ENCODE measurements around the gene KRI1.

Gene KRI1

GRCh38 chr19:10565567-10566407 lies at the start of gene KRI1:
KRI1 (minus strand) TSS chr19:10566010; CDS start chr19:10565999, 11 bp downstream.
- DNase-seq (ENCODE audit: low spot score): peak; percentile 99

- no peak for DNase-seq (ENCODE audit: low spot score)
These were observed 46.8 kb upstream of the KRI1 start for GRCh38 chr19:10612499-10613119.

GRCh38 chr19:10611907-10612306 lies 46.1 kb upstream of the KRI1 start:
- no peak for DNase-seq (ENCODE audit: low spot score)

GRCh38 chr19:10604460-10604980 lies 38.7 kb upstream of the KRI1 start:
- DNase-seq (ENCODE audit: low spot score): no peak

- DNase-seq (ENCODE audit: low spot score): peak; percentile 60
These were observed 38.2 kb upstream of the KRI1 start for GRCh38 chr19:10603873-10604459.

GRCh38 chr19:10603084-10603872 lies 37.5 kb upstream of the KRI1 start:
- peak; percentile 88 for DNase-seq (ENCODE audit: low spot score)

GRCh38 chr19:10602330-10603083 lies 36.7 kb upstream of the KRI1 start:
- DNase-seq (ENCODE audit: low spot score): peak; percentile 87

- DNase-seq (ENCODE audit: low spot score): no peak
These were observed 36.2 kb upstream of the KRI1 start for GRCh38 chr19:10601999-10602329.

GRCh38 chr19:10600149-10600548 lies 34.3 kb upstream of the KRI1 start:
- no peak for DNase-seq (ENCODE audit: low spot score)

- DNase-seq (ENCODE audit: low spot score): no peak
These were observed 28.2 kb upstream of the KRI1 start for GRCh38 chr19:10593820-10594637.

GRCh38 chr19:10593148-10593547 lies 27.3 kb upstream of the KRI1 start:
- no peak for DNase-seq (ENCODE audit: low spot score)

GRCh38 chr19:10587839-10588150 lies 22.0 kb upstream of the KRI1 start:
- no peak for DNase-seq (ENCODE audit: low spot score)

GRCh38 chr19:10587022-10587838 lies 21.4 kb upstream of the KRI1 start, which contains the start of gene AP1M2:
AP1M2 (minus strand) TSS chr19:10587312; CDS start chr19:10587231, 81 bp downstream.
- no peak for DNase-seq (ENCODE audit: low spot score)

- DNase-seq (ENCODE audit: low spot score): no peak
These were observed 20.6 kb upstream of the KRI1 start for GRCh38 chr19:10586396-10586795.

GRCh38 chr19:10583036-10583776 lies 17.4 kb upstream of the KRI1 start:
- no peak for DNase-seq (ENCODE audit: low spot score)

GRCh38 chr19:10582091-10582490 lies 16.3 kb upstream of the KRI1 start:
- no peak for DNase-seq (ENCODE audit: low spot score)

GRCh38 chr19:10580979-10581631 lies 15.3 kb upstream of the KRI1 start:
- peak; percentile 89 for DNase-seq (ENCODE audit: low spot score)

GRCh38 chr19:10577951-10578350 lies 12.1 kb upstream of the KRI1 start:
- DNase-seq (ENCODE audit: low spot score): no peak

Data from CD4-positive, alpha-beta T cell treated with Interleukin-15 for 4 hours (primary cell).